HUES64 (cell line): ENCODE measurements around the gene OARD1.
A peak's percentile ranks its signal among the peaks of the same experiment; 100 is the strongest.

ENCODE experiments used
- H3K27ac ChIP-seq: 2 replicates; pipeline ENCODE4 v1.7.0; 2013; ENCODE audit warnings: low read depth, low read length, inconsistent platforms
- H3K27me3 ChIP-seq: 2 replicates; pipeline ENCODE4 v1.6.1; 2013; ENCODE audit warnings: mild to moderate bottlenecking, low read length; ENCODE audit not compliant: insufficient read depth
- H3K36me3 ChIP-seq: 2 replicates; pipeline ENCODE4 v1.6.1; 2013; ENCODE audit warnings: mild to moderate bottlenecking, low read length; ENCODE audit not compliant: insufficient read depth
- H3K4me1 ChIP-seq: 2 replicates; pipeline ENCODE4 v1.6.1; 2013; ENCODE audit warnings: mild to moderate bottlenecking, low read length, moderate library complexity; ENCODE audit not compliant: insufficient read depth
- H3K4me3 ChIP-seq: 2 replicates; pipeline ENCODE4 v1.5.1; 2013; ENCODE audit warnings: mild to moderate bottlenecking, low read length, moderate library complexity
- H3K9ac ChIP-seq: 2 replicates; pipeline ENCODE4 v1.6.1; 2013; ENCODE audit warnings: mild to moderate bottlenecking, low read depth, low read length
- H3K9me3 ChIP-seq: 2 replicates; pipeline ENCODE4 v1.6.1; 2013; ENCODE audit warnings: low read depth, low read length; ENCODE audit not compliant: insufficient read depth
- WGBS: fragments of 150-250, 120-280 bp; methylation state at CpG from one replicate; pipeline ENCODE4 v1.1.7; 2013; ENCODE audit warnings: missing lambda C conversion rate; 5-methylcytosine and 5-hydroxymethylcytosine counted together

Gene OARD1

GRCh38 chr6:41074692-41075436 is 2.7 kb upstream of the OARD1 start:
- WGBS: 72% methylated on average over 11 of the region's 11 CpGs
- Histone ChIP-seq H3K4me3 (peak overlapping the region; percentile 82), H3K27me3 (no peaks in the 10 kb centered on the region), H3K4me1 (peaks cover 32% of the 10 kb centered on the region; the same call in 1 of the 2 replicates), H3K36me3 (peaks cover 32% of the 10 kb centered on the region), H3K9me3 (no peaks in the 10 kb centered on the region), H3K9ac (no peak overlapping the region; the same call in 1 of the 2 replicates), H3K27ac (no peak overlapping the region; the same call in 1 of the 2 replicates)

GRCh38 chr6:41073968-41074691 is 2.0 kb upstream of the OARD1 start:
- peaks cover 32% of the 10 kb centered on the region for H3K36me3 ChIP-seq
- peaks cover 32% of the 10 kb centered on the region; the same call in 1 of the 2 replicates for H3K4me1 ChIP-seq
- H3K27me3 ChIP-seq: no peaks in the 10 kb centered on the region
- H3K27ac ChIP-seq: peak overlapping the region; percentile 100
- WGBS: 5% methylated on average over 11 of the region's 11 CpGs
- peak overlapping the region; percentile 91 for H3K9ac ChIP-seq
- H3K9me3 ChIP-seq: no peaks in the 10 kb centered on the region
- peak overlapping the region; percentile 82 for H3K4me3 ChIP-seq

- Histone ChIP-seq H3K9ac (peak overlapping the region; percentile 91), H3K4me3 (peak overlapping the region; percentile 82), H3K4me1 (peaks cover 32% of the 10 kb centered on the region; the same call in 1 of the 2 replicates), H3K36me3 (peaks cover 32% of the 10 kb centered on the region), H3K9me3 (no peaks in the 10 kb centered on the region), H3K27me3 (no peaks in the 10 kb centered on the region), H3K27ac (peak overlapping the region; percentile 100)
- WGBS: under 1% methylated on average over 74 of the region's 74 CpGs
These were observed 1.2 kb upstream of the OARD1 start for GRCh38 chr6:41073203-41073967.

- no peaks in the 10 kb centered on the region for H3K27me3 ChIP-seq
- H3K9me3 ChIP-seq: no peaks in the 10 kb centered on the region
- under 1% methylated on average over 37 of the region's 37 CpGs for WGBS
- H3K27ac ChIP-seq: peak within 1 kb of the TSS; percentile 100
- peak within 1 kb of the TSS; percentile 91 for H3K9ac ChIP-seq
- peak within 1 kb of the TSS; percentile 82 for H3K4me3 ChIP-seq
- peaks cover 32% of the 10 kb centered on the region for H3K36me3 ChIP-seq
- peaks cover 32% of the 10 kb centered on the region; the same call in 1 of the 2 replicates for H3K4me1 ChIP-seq
These were observed 663 bp upstream of the OARD1 start, which contains the start of gene NFYA for GRCh38 chr6:41072836-41073202. Gene NFYA (plus strand): TSS chr6:41072974. CDS start chr6:41079090, 6,116 bp downstream.

- Histone ChIP-seq H3K4me3 (peak overlapping the region; percentile 82), H3K9me3 (no peaks in the 10 kb centered on the region), H3K27ac (peak overlapping the region; percentile 100), H3K36me3 (peaks cover 38% of the 10 kb centered on the region), H3K4me1 (peaks cover 29% of the 10 kb centered on the region; the same call in 1 of the 2 replicates), H3K27me3 (no peaks in the 10 kb centered on the region), H3K9ac (peak overlapping the region; percentile 91)
- WGBS: 1% methylated on average over 16 of the region's 16 CpGs
These were observed 644 bp downstream of the OARD1 start for GRCh38 chr6:41071501-41071922.

- Histone ChIP-seq H3K9me3 (no peaks in the 10 kb centered on the region), H3K27ac (no peak overlapping the region), H3K27me3 (no peaks in the 10 kb centered on the region), H3K4me3 (no peak overlapping the region), H3K36me3 (peaks cover 73% of the 10 kb centered on the region), H3K9ac (no peak overlapping the region), H3K4me1 (peaks cover 9% of the 10 kb centered on the region; the same call in 1 of the 2 replicates)
- 49% methylated on average over 3 of the region's 3 CpGs for WGBS
These were observed 5.3 kb downstream of the OARD1 start for GRCh38 chr6:41066867-41067304.

GRCh38 chr6:41065550-41066026 is 6.6 kb downstream of the OARD1 start:
- H3K4me1 ChIP-seq: peaks cover 2% of the 10 kb centered on the region; the same call in 1 of the 2 replicates
- H3K9me3 ChIP-seq: no peaks in the 10 kb centered on the region
- H3K27ac ChIP-seq: no peak overlapping the region
- H3K36me3 ChIP-seq: peaks cover 83% of the 10 kb centered on the region
- H3K27me3 ChIP-seq: no peaks in the 10 kb centered on the region
- 94% methylated on average over 2 of the region's 2 CpGs for WGBS
- no peak overlapping the region for H3K9ac ChIP-seq
- H3K4me3 ChIP-seq: no peak overlapping the region

- Histone ChIP-seq H3K9me3 (no peaks in the 10 kb centered on the region), H3K4me1 (no peaks in the 10 kb centered on the region), H3K27ac (no peak overlapping the region), H3K36me3 (peaks cover 76% of the 10 kb centered on the region), H3K4me3 (no peak overlapping the region), H3K9ac (no peak overlapping the region), H3K27me3 (no peaks in the 10 kb centered on the region)
- 90% methylated on average over 4 of the region's 5 CpGs for WGBS
These were observed 7.3 kb downstream of the OARD1 start for GRCh38 chr6:41064841-41065240.

- no peaks in the 10 kb centered on the region for H3K9me3 ChIP-seq
- no peaks in the 10 kb centered on the region for H3K27me3 ChIP-seq
- no peak overlapping the region for H3K27ac ChIP-seq
- peaks cover 4% of the 10 kb centered on the region; the same call in 1 of the 2 replicates for H3K4me1 ChIP-seq
- H3K36me3 ChIP-seq: peaks cover 67% of the 10 kb centered on the region
- no peak overlapping the region for H3K9ac ChIP-seq
- H3K4me3 ChIP-seq: no peak overlapping the region
- WGBS: 91% methylated on average over 2 of the region's 2 CpGs
These were observed 8.3 kb downstream of the OARD1 start for GRCh38 chr6:41063884-41064285.

- peaks cover 7% of the 10 kb centered on the region; the same call in 1 of the 2 replicates for H3K4me1 ChIP-seq
- 95% methylated on average over 1 of the region's 1 CpG for WGBS
- peaks cover 49% of the 10 kb centered on the region for H3K36me3 ChIP-seq
- H3K27ac ChIP-seq: no peak overlapping the region
- no peak overlapping the region for H3K4me3 ChIP-seq
- no peaks in the 10 kb centered on the region for H3K9me3 ChIP-seq
- no peaks in the 10 kb centered on the region for H3K27me3 ChIP-seq
- no peak overlapping the region for H3K9ac ChIP-seq
These were observed 10.1 kb downstream of the OARD1 start for GRCh38 chr6:41062056-41062455.
